Measurements from ENCODE around the gene CD40.

Gene CD40

GRCh38 chr20:46139266-46139889, 21.3 kb downstream of the CD40 start:
- Histone ChIP-seq H3K4me2 (ENCODE audit: low read depth, low read length, poor library complexity, severe bottlenecking) (no peak overlapping the region), H3K9me3 (ENCODE audit: insufficient read depth, low read depth, low read length) (no peaks in the 10 kb centered on the region), H4K20me1 (ENCODE audit: insufficient read depth, low read length, poor library complexity, severe bottlenecking) (no peaks in the 10 kb centered on the region), H3K79me2 (ENCODE audit: insufficient read depth, low read length) (no peaks in the 10 kb centered on the region), H3K4me3 (ENCODE audit: low read length, poor library complexity, severe bottlenecking) (no peak overlapping the region), H3F3A (ENCODE audit: low read depth) (no peaks in the 10 kb centered on the region), H2AFZ (ENCODE audit: low read length) (no peak overlapping the region), H3K27me3 (ENCODE audit: insufficient read depth, low read length, poor library complexity, severe bottlenecking) (no peaks in the 10 kb centered on the region), H3K4me1 (ENCODE audit: insufficient read depth, low read length, poor library complexity, severe bottlenecking) (no peaks in the 10 kb centered on the region), H3K9ac (ENCODE audit: low read depth, low read length, poor library complexity, severe bottlenecking) (no peak overlapping the region), H3K36me3 (ENCODE audit: insufficient read depth, low read length) (no peaks in the 10 kb centered on the region), H3K9me2 (replicated peaks; ENCODE audit: low read depth, low read length) (no peaks in the 10 kb centered on the region)
- TF ChIP-seq EZH2phosphoT487 (IDR thresholded peaks at IDR 0.05; ENCODE audit: borderline replicate concordance) = no peak
- TF ChIP-seq, protein P1, sequence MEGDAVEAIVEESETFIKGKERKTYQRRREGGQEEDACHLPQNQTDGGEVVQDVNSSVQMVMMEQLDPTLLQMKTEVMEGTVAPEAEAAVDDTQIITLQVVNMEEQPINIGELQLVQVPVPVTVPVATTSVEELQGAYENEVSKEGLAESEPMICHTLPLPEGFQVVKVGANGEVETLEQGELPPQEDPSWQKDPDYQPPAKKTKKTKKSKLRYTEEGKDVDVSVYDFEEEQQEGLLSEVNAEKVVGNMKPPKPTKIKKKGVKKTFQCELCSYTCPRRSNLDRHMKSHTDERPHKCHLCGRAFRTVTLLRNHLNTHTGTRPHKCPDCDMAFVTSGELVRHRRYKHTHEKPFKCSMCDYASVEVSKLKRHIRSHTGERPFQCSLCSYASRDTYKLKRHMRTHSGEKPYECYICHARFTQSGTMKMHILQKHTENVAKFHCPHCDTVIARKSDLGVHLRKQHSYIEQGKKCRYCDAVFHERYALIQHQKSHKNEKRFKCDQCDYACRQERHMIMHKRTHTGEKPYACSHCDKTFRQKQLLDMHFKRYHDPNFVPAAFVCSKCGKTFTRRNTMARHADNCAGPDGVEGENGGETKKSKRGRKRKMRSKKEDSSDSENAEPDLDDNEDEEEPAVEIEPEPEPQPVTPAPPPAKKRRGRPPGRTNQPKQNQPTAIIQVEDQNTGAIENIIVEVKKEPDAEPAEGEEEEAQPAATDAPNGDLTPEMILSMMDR (conservative IDR thresholded peaks at IDR 0.05; ENCODE audit: low read length) = no peak

DNA sequence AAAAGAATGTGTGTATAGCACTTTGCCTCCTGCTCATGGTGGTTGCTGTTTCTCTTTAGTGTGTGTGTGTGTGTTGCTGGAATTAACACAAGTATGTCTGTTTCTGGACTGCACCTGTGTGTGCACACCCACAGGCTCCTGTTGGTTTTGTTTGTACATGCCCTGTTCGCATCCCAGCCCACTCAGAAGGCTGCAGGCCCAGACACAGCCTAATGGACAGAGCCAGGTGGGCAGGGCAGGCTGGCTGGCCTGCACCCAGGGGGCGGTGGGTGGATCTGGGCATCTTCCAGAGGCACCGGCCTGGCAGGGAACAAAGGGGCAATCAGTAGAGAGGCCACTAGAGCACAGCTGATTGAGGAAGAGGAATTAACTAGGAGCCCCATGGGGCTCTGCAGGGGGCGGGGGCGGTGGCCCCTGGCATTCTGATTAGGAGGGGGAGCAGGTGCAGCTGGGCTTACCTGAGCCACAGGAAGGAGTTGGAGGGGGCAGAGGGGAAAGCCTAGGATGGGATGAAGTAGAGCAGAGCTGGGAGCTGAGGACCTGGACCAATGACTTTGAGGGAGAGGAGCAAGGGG, 21.9 kb downstream of the CD40 start:
- H3K9ac ChIP-seq (ENCODE audit: low read depth, low read length, poor library complexity, severe bottlenecking) = no peak overlapping the region
- no peaks in the 10 kb centered on the region for H3F3A ChIP-seq (ENCODE audit: low read depth)
- no peak overlapping the region for H3K4me2 ChIP-seq (ENCODE audit: low read depth, low read length, poor library complexity, severe bottlenecking)
- no peaks in the 10 kb centered on the region for H3K9me2 ChIP-seq (replicated peaks; ENCODE audit: low read depth, low read length)
- H3K9me3 ChIP-seq (ENCODE audit: insufficient read depth, low read depth, low read length) = no peaks in the 10 kb centered on the region
- H3K79me2 ChIP-seq (ENCODE audit: insufficient read depth, low read length) = no peaks in the 10 kb centered on the region
- no peaks in the 10 kb centered on the region for H4K20me1 ChIP-seq (ENCODE audit: insufficient read depth, low read length, poor library complexity, severe bottlenecking)
- H3K27me3 ChIP-seq (ENCODE audit: insufficient read depth, low read length, poor library complexity, severe bottlenecking) = no peaks in the 10 kb centered on the region
- no peaks in the 10 kb centered on the region for H3K4me1 ChIP-seq (ENCODE audit: insufficient read depth, low read length, poor library complexity, severe bottlenecking)
- no peak for TF ChIP-seq EZH2phosphoT487 (IDR thresholded peaks at IDR 0.05; ENCODE audit: borderline replicate concordance)
- TF ChIP-seq, protein P1 (conservative IDR thresholded peaks at IDR 0.05; ENCODE audit: low read length) = no peak
- no peaks in the 10 kb centered on the region for H3K36me3 ChIP-seq (ENCODE audit: insufficient read depth, low read length)
- H3K4me3 ChIP-seq (ENCODE audit: low read length, poor library complexity, severe bottlenecking) = no peak overlapping the region
- no peak overlapping the region for H2AFZ ChIP-seq (ENCODE audit: low read length)

DNA sequence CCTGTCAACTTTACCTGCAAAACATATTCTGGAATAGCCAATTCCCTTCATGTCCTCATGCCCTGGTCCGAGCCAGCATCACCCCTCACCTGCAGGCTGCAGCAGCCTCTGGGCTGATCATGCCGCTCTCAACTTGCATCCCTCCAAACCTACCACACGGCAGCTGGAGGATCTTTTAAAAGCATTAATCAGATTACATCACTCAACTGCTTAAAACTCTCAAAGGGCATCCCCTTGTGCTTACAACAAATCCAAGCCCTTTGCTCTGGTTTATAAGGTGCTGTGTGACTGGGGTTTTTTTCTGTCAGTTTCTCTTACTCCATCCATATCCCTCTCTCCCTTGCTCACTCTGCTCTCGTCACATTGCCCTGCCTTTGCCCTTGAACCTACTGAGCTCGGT, 24.0 kb downstream of the CD40 start:
- Histone ChIP-seq H3K36me3 (ENCODE audit: insufficient read depth, low read length) (no peaks in the 10 kb centered on the region), H3K9ac (ENCODE audit: low read depth, low read length, poor library complexity, severe bottlenecking) (no peak overlapping the region), H3K27me3 (ENCODE audit: insufficient read depth, low read length, poor library complexity, severe bottlenecking) (no peaks in the 10 kb centered on the region), H3K4me2 (ENCODE audit: low read depth, low read length, poor library complexity, severe bottlenecking) (no peak overlapping the region), H4K20me1 (ENCODE audit: insufficient read depth, low read length, poor library complexity, severe bottlenecking) (no peaks in the 10 kb centered on the region), H2AFZ (ENCODE audit: low read length) (no peak overlapping the region), H3K9me3 (ENCODE audit: insufficient read depth, low read depth, low read length) (no peaks in the 10 kb centered on the region), H3K9me2 (replicated peaks; ENCODE audit: low read depth, low read length) (no peaks in the 10 kb centered on the region), H3F3A (ENCODE audit: low read depth) (no peaks in the 10 kb centered on the region), H3K79me2 (ENCODE audit: insufficient read depth, low read length) (no peaks in the 10 kb centered on the region), H3K4me1 (ENCODE audit: insufficient read depth, low read length, poor library complexity, severe bottlenecking) (no peaks in the 10 kb centered on the region), H3K4me3 (ENCODE audit: low read length, poor library complexity, severe bottlenecking) (no peak overlapping the region)
- TF ChIP-seq EZH2phosphoT487 (IDR thresholded peaks at IDR 0.05; ENCODE audit: borderline replicate concordance) = no peak
